HG03342 (cell line): ENCODE data around the gene PITPNC1.
"Not testable (repeated sequence)": the region's sequence is repeated elsewhere in the genome, so short reads cannot be mapped to it uniquely, and the experiment has no call there.

Experiments used
- ATAC-seq: cut with Tn5 transposase; IDR thresholded peaks from one replicate; pipeline ENCODE4 v1.9.1; 2021; ENCODE audit warnings: mild to moderate bottlenecking, moderate library complexity; ENCODE audit not compliant: unreplicated experiment

PITPNC1 gene

GRCh38 chr17:67569873-67570272 lies 192.8 kb downstream of the PITPNC1 start:
- ATAC-seq, result no peak

GRCh38 chr17:67570797-67571196 lies 193.7 kb downstream of the PITPNC1 start:
- no peak for ATAC-seq

GRCh38 chr17:67571478-67571877 lies 194.4 kb downstream of the PITPNC1 start:
- no peak for ATAC-seq

- ATAC-seq, result no peak
Measured at GRCh38 chr17:67573987-67574657, 197.0 kb downstream of the PITPNC1 start.

GRCh38 chr17:67574658-67575293 lies 197.7 kb downstream of the PITPNC1 start:
- peak; percentile 37 for ATAC-seq

- ATAC-seq, result peak; percentile 30
Measured at GRCh38 chr17:67575325-67575724, 198.2 kb downstream of the PITPNC1 start.

GRCh38 chr17:67576471-67577115 lies 199.5 kb downstream of the PITPNC1 start:
- ATAC-seq, result no peak

GRCh38 chr17:67577429-67578141 lies 200.5 kb downstream of the PITPNC1 start:
- no peak for ATAC-seq

GRCh38 chr17:67578142-67578457 lies 201.0 kb downstream of the PITPNC1 start:
- ATAC-seq, result no peak

- ATAC-seq, result not testable (repeated sequence)
Measured at GRCh38 chr17:67578679-67579405, 201.8 kb downstream of the PITPNC1 start.

GRCh38 chr17:67582673-67583081 lies 205.6 kb downstream of the PITPNC1 start:
- ATAC-seq, result no peak

- ATAC-seq, result no peak
Measured at GRCh38 chr17:67585077-67585602, 208.1 kb downstream of the PITPNC1 start.

GRCh38 chr17:67588326-67588725 lies 211.2 kb downstream of the PITPNC1 start:
- no peak for ATAC-seq

- peak; percentile 64 for ATAC-seq
Measured at GRCh38 chr17:67594115-67594880, 217.2 kb downstream of the PITPNC1 start.

- ATAC-seq, result no peak
Measured at GRCh38 chr17:67600408-67600807, 223.3 kb downstream of the PITPNC1 start.

- no peak for ATAC-seq
Measured at GRCh38 chr17:67601897-67602296, 224.8 kb downstream of the PITPNC1 start.

GRCh38 chr17:67602444-67602843 lies 225.4 kb downstream of the PITPNC1 start:
- no peak for ATAC-seq

- ATAC-seq, result peak; percentile 61
Measured at GRCh38 chr17:67602974-67603373, 225.9 kb downstream of the PITPNC1 start.

GRCh38 chr17:67605256-67605912 lies 228.3 kb downstream of the PITPNC1 start:
- no peak for ATAC-seq
